SK-N-SH treated with all-trans-retinoic acid at 6 μM for 48 hours (cell line): Measurements from ENCODE around the gene SLC26A9.

Source experiments
- ATAC-seq: fragments of 200-7000 bp; cut with Tn5 transposase; 3 replicates; pipeline ENCODE4 v1.9.1; 2020; ENCODE audit warnings: mild to moderate bottlenecking, moderate library complexity
- ARNTL ChIP-seq: fragments of 450-650 bp; formaldehyde crosslinking; IDR thresholded peaks from 2 replicates; pipeline ENCODE4 v1.5.0; 2020; ENCODE audit warnings: low read depth, mild to moderate bottlenecking, moderate library complexity, borderline replicate concordance
- BACH2 ChIP-seq: fragments of 250-450 bp; sonication (Bioruptor Pico); IDR thresholded peaks from 2 replicates; pipeline ENCODE4 v1.9.0; 2021; ENCODE audit warnings: mild to moderate bottlenecking, borderline replicate concordance
- CREB5 ChIP-seq: fragments of 250-450 bp; sonication (Bioruptor Pico); IDR thresholded peaks from 2 replicates; pipeline ENCODE4 v1.5.1; 2020; ENCODE audit warnings: low read depth, mild to moderate bottlenecking, moderate library complexity
- CSDC2 ChIP-seq: fragments of 250-450 bp; sonication (Bioruptor Pico); IDR thresholded peaks from 2 replicates; pipeline ENCODE4 v1.5.0; 2020; ENCODE audit warnings: mild to moderate bottlenecking, moderate library complexity
- CSRNP3 ChIP-seq: fragments of 250-450 bp; sonication (Bioruptor Pico); IDR thresholded peaks from 2 replicates; pipeline ENCODE4 v1.5.1; 2021; ENCODE audit warnings: mild to moderate bottlenecking, moderate library complexity
- ESRRG ChIP-seq: fragments of 250-450 bp; sonication (Bioruptor Pico); IDR thresholded peaks from 2 replicates; pipeline ENCODE4 v1.6.1; 2021; ENCODE audit warnings: mild to moderate bottlenecking
- GLIS3 ChIP-seq: fragments of 250-450 bp; sonication (Bioruptor Pico); IDR thresholded peaks from 2 replicates; pipeline ENCODE4 v1.5.0; 2020; ENCODE audit warnings: mild to moderate bottlenecking, moderate library complexity
- ISL1 ChIP-seq: fragments of 250-450 bp; sonication (Bioruptor Pico); IDR thresholded peaks from 2 replicates; pipeline ENCODE4 v2.1.2; 2022; ENCODE audit warnings: mild to moderate bottlenecking, moderate library complexity
- OSR1 ChIP-seq: fragments of 250-450 bp; sonication (Bioruptor Pico); IDR thresholded peaks from 2 replicates; pipeline ENCODE4 v1.8.0; 2022; ENCODE audit warnings: moderate library complexity, mild to moderate bottlenecking, inconsistent platforms
- PATZ1 ChIP-seq: fragments of 250-450 bp; sonication (Bioruptor Pico); IDR thresholded peaks from 2 replicates; pipeline ENCODE4 v1.8.0; 2020; ENCODE audit warnings: mild to moderate bottlenecking, moderate library complexity, borderline replicate concordance
- PPARA ChIP-seq: fragments of 250-450 bp; sonication (Bioruptor Pico); IDR thresholded peaks from 2 replicates; pipeline ENCODE4 v1.5.0; 2020; ENCODE audit warnings: mild to moderate bottlenecking, borderline replicate concordance
- RARB ChIP-seq: fragments of 250-450 bp; sonication (Bioruptor Pico); IDR thresholded peaks from 2 replicates; pipeline ENCODE4 v1.8.0; 2021; ENCODE audit warnings: mild to moderate bottlenecking, moderate library complexity
- SNAI2 ChIP-seq: fragments of 250-450 bp; sonication (Bioruptor Pico); IDR thresholded peaks from 2 replicates; pipeline ENCODE4 v1.5.0; 2020; ENCODE audit warnings: mild to moderate bottlenecking, moderate library complexity
- TCF4 ChIP-seq: fragments of 250-450 bp; sonication (Bioruptor Pico); IDR thresholded peaks from 2 replicates; pipeline ENCODE4 v1.8.0; 2021; ENCODE audit warnings: mild to moderate bottlenecking, moderate library complexity, borderline replicate concordance
- TOX ChIP-seq: fragments of 250-450 bp; sonication (Bioruptor Pico); IDR thresholded peaks from 2 replicates; pipeline ENCODE4 v1.8.0; 2021; ENCODE audit warnings: mild to moderate bottlenecking, moderate library complexity, borderline replicate concordance
- ZC3H10 ChIP-seq: fragments of 250-450 bp; sonication (Bioruptor Pico); IDR thresholded peaks from 2 replicates; pipeline ENCODE4 v1.5.1; 2021; ENCODE audit warnings: mild to moderate bottlenecking, moderate library complexity
- ZFP3 ChIP-seq: fragments of 250-450 bp; sonication (Bioruptor Pico); IDR thresholded peaks from 2 replicates; pipeline ENCODE4 v1.5.0; 2020; ENCODE audit warnings: mild to moderate bottlenecking, moderate library complexity
- ZFP30 ChIP-seq: fragments of 450-650 bp; formaldehyde crosslinking; IDR thresholded peaks from 2 replicates; pipeline ENCODE4 v1.5.0; 2022; ENCODE audit warnings: mild to moderate bottlenecking, moderate library complexity
- ZNF565 ChIP-seq: fragments of 450-650 bp; formaldehyde crosslinking; conservative IDR thresholded peaks from 2 replicates; pipeline ENCODE4 v1.5.0; 2020; ENCODE audit warnings: low read depth, mild to moderate bottlenecking, moderate library complexity
- ZNF70 ChIP-seq: fragments of 450-650 bp; formaldehyde crosslinking; IDR thresholded peaks from 2 replicates; pipeline ENCODE4 v1.5.0; 2020; ENCODE audit warnings: mild to moderate bottlenecking, moderate library complexity
- ZNF8 ChIP-seq: fragments of 450-650 bp; formaldehyde crosslinking; IDR thresholded peaks from 2 replicates; pipeline ENCODE4 v1.5.0; 2020; ENCODE audit warnings: mild to moderate bottlenecking, moderate library complexity

Gene SLC26A9

GRCh38 chr1:205935869-205936268, 7.4 kb downstream of the SLC26A9 start (continued):
- no peak for TF ChIP-seq SNAI2 (CRISPR knock-in tag)

GRCh38 chr1:205934788-205935187, 8.5 kb downstream of the SLC26A9 start:
- no peak for ATAC-seq
- no peak for TF ChIP-seq ARNTL (CRISPR knock-in tag)
- TF ChIP-seq CREB5 (CRISPR knock-in tag) = no peak
- TF ChIP-seq CSDC2 (CRISPR knock-in tag) = no peak

GRCh38 chr1:205933671-205934618, 9.3 kb downstream of the SLC26A9 start:
- no peak for ATAC-seq
- TF ChIP-seq ARNTL (CRISPR knock-in tag) (no peak), ZNF565 (CRISPR knock-in tag) (no peak), CSRNP3 (CRISPR knock-in tag) (no peak), GLIS3 (CRISPR knock-in tag) (no peak), CSDC2 (CRISPR knock-in tag) (no peak), SNAI2 (CRISPR knock-in tag) (no peak), CREB5 (CRISPR knock-in tag) (no peak), PPARA (no peak), ESRRG (CRISPR knock-in tag) (no peak), ZC3H10 (no peak), ZNF70 (CRISPR knock-in tag) (no peak), PATZ1 (CRISPR knock-in tag) (no peak), TOX (no peak), TCF4 (CRISPR knock-in tag) (no peak), ISL1 (CRISPR knock-in tag) (no peak), ZFP3 (CRISPR knock-in tag) (no peak), RARB (CRISPR knock-in tag) (no peak), OSR1 (no peak), BACH2 (no peak), ZFP30 (CRISPR knock-in tag) (no peak)
- TF ChIP-seq, all 23 proteins: peak for 0

- no peak for TF ChIP-seq SNAI2 (CRISPR knock-in tag)
- no peak for TF ChIP-seq RARB (CRISPR knock-in tag)
- no peak for TF ChIP-seq ZNF8 (CRISPR knock-in tag)
- TF ChIP-seq ZC3H10 = no peak
- TF ChIP-seq TCF4 (CRISPR knock-in tag) = no peak
- no peak for TF ChIP-seq TOX
- no peak for TF ChIP-seq CSDC2 (CRISPR knock-in tag)
- no peak for TF ChIP-seq ZFP30 (CRISPR knock-in tag)
- no peak for TF ChIP-seq ZNF565 (CRISPR knock-in tag)
- no peak for TF ChIP-seq ZNF70 (CRISPR knock-in tag)
- TF ChIP-seq GLIS3 (CRISPR knock-in tag) = no peak
- TF ChIP-seq BACH2 = no peak
- no peak for TF ChIP-seq ARNTL (CRISPR knock-in tag)
- no peak for TF ChIP-seq PPARA
- TF ChIP-seq, all 23 proteins: peak for 0
- ATAC-seq = no peak
These were observed 10.5 kb downstream of the SLC26A9 start for GRCh38 chr1:205932776-205933175.
